ENCODE results near the gene LPP.

DNA sequence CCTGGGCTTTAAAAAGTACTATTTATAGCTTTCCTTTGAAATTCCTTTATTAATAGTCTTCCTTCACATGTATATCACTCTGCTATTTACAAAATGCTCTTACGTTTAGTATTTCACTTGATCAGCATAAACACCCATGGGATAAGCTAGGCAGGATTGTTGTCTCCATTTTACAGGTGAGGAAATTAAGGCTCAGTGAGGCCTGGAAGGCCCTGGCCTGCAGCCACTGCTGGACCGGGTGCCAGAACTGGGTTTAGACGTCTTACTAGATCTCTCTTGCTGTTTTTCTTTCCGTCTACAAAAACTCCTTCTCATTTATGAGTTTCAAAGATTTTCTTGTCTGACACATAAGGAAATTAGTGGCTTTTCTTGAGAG is 236.4 kb downstream of the LPP start:
- TF ChIP-seq, protein P1, sequence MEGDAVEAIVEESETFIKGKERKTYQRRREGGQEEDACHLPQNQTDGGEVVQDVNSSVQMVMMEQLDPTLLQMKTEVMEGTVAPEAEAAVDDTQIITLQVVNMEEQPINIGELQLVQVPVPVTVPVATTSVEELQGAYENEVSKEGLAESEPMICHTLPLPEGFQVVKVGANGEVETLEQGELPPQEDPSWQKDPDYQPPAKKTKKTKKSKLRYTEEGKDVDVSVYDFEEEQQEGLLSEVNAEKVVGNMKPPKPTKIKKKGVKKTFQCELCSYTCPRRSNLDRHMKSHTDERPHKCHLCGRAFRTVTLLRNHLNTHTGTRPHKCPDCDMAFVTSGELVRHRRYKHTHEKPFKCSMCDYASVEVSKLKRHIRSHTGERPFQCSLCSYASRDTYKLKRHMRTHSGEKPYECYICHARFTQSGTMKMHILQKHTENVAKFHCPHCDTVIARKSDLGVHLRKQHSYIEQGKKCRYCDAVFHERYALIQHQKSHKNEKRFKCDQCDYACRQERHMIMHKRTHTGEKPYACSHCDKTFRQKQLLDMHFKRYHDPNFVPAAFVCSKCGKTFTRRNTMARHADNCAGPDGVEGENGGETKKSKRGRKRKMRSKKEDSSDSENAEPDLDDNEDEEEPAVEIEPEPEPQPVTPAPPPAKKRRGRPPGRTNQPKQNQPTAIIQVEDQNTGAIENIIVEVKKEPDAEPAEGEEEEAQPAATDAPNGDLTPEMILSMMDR (IDR thresholded peaks at IDR 0.05; ENCODE audit: low read depth, low read length, poor library complexity, severe bottlenecking) = no peak
- TF ChIP-seq EZH2phosphoT487 (IDR thresholded peaks at IDR 0.05; ENCODE audit: borderline replicate concordance, low read length) = no peak
